WTC11 (cell line): ENCODE results near the gene AGXT.

Experiments used
- ETV6 ChIP-seq: sonication (generic); formaldehyde crosslinking; IDR thresholded peaks from 2 replicates; pipeline ENCODE4 v1.8.1; 2022; ENCODE audit warnings: mild to moderate bottlenecking, missing genetic modification reagents
- FOXK1 ChIP-seq: sonication (generic); formaldehyde crosslinking; IDR thresholded peaks from 2 replicates; pipeline ENCODE4 v1.8.0; 2022; ENCODE audit warnings: mild to moderate bottlenecking, moderate library complexity, missing genetic modification reagents
- HMGA2 ChIP-seq: fragments of 250-450 bp; sonication (Bioruptor Pico); IDR thresholded peaks from 2 replicates; pipeline ENCODE4 v1.4.0; 2021; ENCODE audit warnings: mild to moderate bottlenecking, moderate library complexity
- JUN ChIP-seq: sonication (generic); formaldehyde crosslinking; IDR thresholded peaks from 2 replicates; pipeline ENCODE4 v1.8.0; 2023; ENCODE audit warnings: mild to moderate bottlenecking, missing genetic modification reagents
- KAT7 ChIP-seq: sonication (generic); formaldehyde crosslinking; IDR thresholded peaks from 2 replicates; pipeline ENCODE4 v1.8.1; 2023; ENCODE audit warnings: missing genetic modification reagents, mild to moderate bottlenecking, borderline replicate concordance
- NFE2L1 ChIP-seq: sonication (generic); formaldehyde crosslinking; IDR thresholded peaks from 2 replicates; pipeline ENCODE4 v1.8.1; 2023; ENCODE audit warnings: missing genetic modification reagents
- ZNF317 ChIP-seq: sonication (generic); formaldehyde crosslinking; IDR thresholded peaks from 2 replicates; pipeline ENCODE4 v1.8.1; 2023; ENCODE audit warnings: low read depth, mild to moderate bottlenecking, moderate library complexity, missing genetic modification reagents, borderline replicate concordance
- ZNF423 ChIP-seq: fragments of 250-450 bp; sonication (Bioruptor Pico); IDR thresholded peaks from 2 replicates; pipeline ENCODE4 v2.1.2; 2022; ENCODE audit warnings: mild to moderate bottlenecking, moderate library complexity
- TF ChIP-seq, protein P1 (sequence below): sonication (generic); formaldehyde crosslinking; IDR thresholded peaks from 2 replicates; pipeline ENCODE4 v1.8.0; 2022; ENCODE audit warnings: mild to moderate bottlenecking, missing genetic modification reagents
- TF ChIP-seq, protein P2 (sequence below): fragments of 200-600 bp; IDR thresholded peaks from 2 replicates; pipeline ENCODE4 v1.8.0; 2022; ENCODE audit warnings: antibody characterized with exemption
- TF ChIP-seq, protein P3 (sequence below): sonication (generic); formaldehyde crosslinking; IDR thresholded peaks from 2 replicates; pipeline ENCODE4 v1.8.0; 2022; ENCODE audit warnings: missing genetic modification reagents
- TF ChIP-seq, protein P4 (sequence below): sonication (generic); formaldehyde crosslinking; IDR thresholded peaks from 2 replicates; pipeline ENCODE4 v1.8.0; 2022; ENCODE audit warnings: mild to moderate bottlenecking, missing genetic modification reagents
- TF ChIP-seq, protein P5 (sequence below): sonication (generic); formaldehyde crosslinking; IDR thresholded peaks from 2 replicates; pipeline ENCODE4 v1.8.1; 2022; ENCODE audit warnings: low read depth, mild to moderate bottlenecking, moderate library complexity, missing genetic modification reagents, borderline replicate concordance
- TF ChIP-seq, protein P6 (sequence below): sonication (generic); formaldehyde crosslinking; IDR thresholded peaks from 2 replicates; pipeline ENCODE4 v1.8.0; 2022; ENCODE audit warnings: mild to moderate bottlenecking, missing genetic modification reagents

DNA sequence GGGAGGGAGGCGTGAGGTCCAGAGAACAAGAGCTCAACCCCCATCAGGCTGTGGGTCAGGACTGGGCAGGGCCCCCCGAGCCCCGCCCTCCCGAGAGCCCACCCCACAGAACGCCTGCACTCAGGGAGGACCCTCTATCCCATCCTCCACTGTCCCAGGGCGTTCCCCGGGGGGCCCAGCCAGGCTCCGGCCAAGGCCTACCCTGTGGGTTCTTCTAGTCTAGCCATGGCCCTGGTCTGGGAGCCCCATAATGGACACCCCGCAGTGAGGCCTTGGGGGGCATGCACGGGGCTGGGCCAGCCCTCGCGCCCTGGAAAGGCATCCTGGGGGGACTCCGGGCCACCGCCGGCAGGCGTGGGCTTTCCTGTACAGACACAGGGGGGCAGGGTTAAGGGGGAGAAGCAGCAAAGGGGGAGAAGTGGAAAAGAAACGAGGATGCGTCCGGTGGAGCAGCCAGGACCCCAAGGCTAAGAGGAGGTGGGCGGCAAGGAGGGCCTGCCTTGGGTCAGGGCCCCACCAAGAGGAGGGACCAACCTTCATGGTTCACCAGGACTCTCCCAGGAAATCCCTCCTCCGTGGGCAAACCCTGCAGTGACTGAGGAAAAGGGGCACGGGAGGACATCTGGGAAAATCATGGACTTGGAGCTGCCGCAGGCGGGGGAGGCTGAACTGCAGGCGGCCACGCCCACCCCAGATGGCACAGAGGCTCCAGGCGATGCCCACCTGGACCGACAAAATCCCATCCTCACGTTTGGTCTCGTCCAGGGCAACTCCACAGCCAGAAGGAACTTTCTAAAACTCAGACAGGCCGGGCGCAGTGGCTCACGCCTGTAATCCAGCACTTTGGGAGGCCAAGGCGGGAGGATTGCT, 34.8 kb downstream of the AGXT start:
- TF ChIP-seq, protein P1, sequence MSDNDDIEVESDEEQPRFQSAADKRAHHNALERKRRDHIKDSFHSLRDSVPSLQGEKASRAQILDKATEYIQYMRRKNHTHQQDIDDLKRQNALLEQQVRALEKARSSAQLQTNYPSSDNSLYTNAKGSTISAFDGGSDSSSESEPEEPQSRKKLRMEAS, result no peak
- TF ChIP-seq, protein P2, sequence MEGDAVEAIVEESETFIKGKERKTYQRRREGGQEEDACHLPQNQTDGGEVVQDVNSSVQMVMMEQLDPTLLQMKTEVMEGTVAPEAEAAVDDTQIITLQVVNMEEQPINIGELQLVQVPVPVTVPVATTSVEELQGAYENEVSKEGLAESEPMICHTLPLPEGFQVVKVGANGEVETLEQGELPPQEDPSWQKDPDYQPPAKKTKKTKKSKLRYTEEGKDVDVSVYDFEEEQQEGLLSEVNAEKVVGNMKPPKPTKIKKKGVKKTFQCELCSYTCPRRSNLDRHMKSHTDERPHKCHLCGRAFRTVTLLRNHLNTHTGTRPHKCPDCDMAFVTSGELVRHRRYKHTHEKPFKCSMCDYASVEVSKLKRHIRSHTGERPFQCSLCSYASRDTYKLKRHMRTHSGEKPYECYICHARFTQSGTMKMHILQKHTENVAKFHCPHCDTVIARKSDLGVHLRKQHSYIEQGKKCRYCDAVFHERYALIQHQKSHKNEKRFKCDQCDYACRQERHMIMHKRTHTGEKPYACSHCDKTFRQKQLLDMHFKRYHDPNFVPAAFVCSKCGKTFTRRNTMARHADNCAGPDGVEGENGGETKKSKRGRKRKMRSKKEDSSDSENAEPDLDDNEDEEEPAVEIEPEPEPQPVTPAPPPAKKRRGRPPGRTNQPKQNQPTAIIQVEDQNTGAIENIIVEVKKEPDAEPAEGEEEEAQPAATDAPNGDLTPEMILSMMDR, result no peak
- TF ChIP-seq, protein P3, sequence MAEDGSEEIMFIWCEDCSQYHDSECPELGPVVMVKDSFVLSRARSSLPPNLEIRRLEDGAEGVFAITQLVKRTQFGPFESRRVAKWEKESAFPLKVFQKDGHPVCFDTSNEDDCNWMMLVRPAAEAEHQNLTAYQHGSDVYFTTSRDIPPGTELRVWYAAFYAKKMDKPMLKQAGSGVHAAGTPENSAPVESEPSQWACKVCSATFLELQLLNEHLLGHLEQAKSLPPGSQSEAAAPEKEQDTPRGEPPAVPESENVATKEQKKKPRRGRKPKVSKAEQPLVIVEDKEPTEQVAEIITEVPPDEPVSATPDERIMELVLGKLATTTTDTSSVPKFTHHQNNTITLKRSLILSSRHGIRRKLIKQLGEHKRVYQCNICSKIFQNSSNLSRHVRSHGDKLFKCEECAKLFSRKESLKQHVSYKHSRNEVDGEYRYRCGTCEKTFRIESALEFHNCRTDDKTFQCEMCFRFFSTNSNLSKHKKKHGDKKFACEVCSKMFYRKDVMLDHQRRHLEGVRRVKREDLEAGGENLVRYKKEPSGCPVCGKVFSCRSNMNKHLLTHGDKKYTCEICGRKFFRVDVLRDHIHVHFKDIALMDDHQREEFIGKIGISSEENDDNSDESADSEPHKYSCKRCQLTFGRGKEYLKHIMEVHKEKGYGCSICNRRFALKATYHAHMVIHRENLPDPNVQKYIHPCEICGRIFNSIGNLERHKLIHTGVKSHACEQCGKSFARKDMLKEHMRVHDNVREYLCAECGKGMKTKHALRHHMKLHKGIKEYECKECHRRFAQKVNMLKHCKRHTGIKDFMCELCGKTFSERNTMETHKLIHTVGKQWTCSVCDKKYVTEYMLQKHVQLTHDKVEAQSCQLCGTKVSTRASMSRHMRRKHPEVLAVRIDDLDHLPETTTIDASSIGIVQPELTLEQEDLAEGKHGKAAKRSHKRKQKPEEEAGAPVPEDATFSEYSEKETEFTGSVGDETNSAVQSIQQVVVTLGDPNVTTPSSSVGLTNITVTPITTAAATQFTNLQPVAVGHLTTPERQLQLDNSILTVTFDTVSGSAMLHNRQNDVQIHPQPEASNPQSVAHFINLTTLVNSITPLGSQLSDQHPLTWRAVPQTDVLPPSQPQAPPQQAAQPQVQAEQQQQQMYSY (CRISPR knock-in tag), result no peak
- TF ChIP-seq KAT7 (CRISPR knock-in tag), result no peak
- TF ChIP-seq, protein P4, sequence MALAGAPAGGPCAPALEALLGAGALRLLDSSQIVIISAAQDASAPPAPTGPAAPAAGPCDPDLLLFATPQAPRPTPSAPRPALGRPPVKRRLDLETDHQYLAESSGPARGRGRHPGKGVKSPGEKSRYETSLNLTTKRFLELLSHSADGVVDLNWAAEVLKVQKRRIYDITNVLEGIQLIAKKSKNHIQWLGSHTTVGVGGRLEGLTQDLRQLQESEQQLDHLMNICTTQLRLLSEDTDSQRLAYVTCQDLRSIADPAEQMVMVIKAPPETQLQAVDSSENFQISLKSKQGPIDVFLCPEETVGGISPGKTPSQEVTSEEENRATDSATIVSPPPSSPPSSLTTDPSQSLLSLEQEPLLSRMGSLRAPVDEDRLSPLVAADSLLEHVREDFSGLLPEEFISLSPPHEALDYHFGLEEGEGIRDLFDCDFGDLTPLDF (CRISPR knock-in tag), result no peak
- TF ChIP-seq ZNF423 (CRISPR knock-in tag), result no peak
- no peak for TF ChIP-seq NFE2L1 (CRISPR knock-in tag)
- no peak for TF ChIP-seq ZNF317 (CRISPR knock-in tag)
- TF ChIP-seq, protein P5, sequence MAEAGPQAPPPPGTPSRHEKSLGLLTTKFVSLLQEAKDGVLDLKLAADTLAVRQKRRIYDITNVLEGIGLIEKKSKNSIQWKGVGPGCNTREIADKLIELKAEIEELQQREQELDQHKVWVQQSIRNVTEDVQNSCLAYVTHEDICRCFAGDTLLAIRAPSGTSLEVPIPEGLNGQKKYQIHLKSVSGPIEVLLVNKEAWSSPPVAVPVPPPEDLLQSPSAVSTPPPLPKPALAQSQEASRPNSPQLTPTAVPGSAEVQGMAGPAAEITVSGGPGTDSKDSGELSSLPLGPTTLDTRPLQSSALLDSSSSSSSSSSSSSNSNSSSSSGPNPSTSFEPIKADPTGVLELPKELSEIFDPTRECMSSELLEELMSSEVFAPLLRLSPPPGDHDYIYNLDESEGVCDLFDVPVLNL (CRISPR knock-in tag), result no peak
- no peak for TF ChIP-seq ETV6 (CRISPR knock-in tag)
- no peak for TF ChIP-seq FOXK1 (CRISPR knock-in tag)
- no peak for TF ChIP-seq HMGA2 (CRISPR knock-in tag)
- no peak for TF ChIP-seq JUN (CRISPR knock-in tag)
- TF ChIP-seq, protein P6, sequence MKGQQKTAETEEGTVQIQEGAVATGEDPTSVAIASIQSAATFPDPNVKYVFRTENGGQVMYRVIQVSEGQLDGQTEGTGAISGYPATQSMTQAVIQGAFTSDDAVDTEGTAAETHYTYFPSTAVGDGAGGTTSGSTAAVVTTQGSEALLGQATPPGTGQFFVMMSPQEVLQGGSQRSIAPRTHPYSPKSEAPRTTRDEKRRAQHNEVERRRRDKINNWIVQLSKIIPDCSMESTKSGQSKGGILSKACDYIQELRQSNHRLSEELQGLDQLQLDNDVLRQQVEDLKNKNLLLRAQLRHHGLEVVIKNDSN (CRISPR knock-in tag), result no peak
